ENCODE data around the gene GADD45GIP1. TPM values are rescaled to one million over a fixed set of nuclear protein-coding genes. Genes with fewer than 3 reads are reported as not detected.
"Not testable (repeated sequence)": the region's sequence is repeated elsewhere in the genome, so short reads cannot be mapped to it uniquely, and the experiment has no call there.

The GADD45GIP1 gene
- total RNA-seq, 2 experiments from 2014 or later = 31.1 to 36.3 TPM

DNA sequence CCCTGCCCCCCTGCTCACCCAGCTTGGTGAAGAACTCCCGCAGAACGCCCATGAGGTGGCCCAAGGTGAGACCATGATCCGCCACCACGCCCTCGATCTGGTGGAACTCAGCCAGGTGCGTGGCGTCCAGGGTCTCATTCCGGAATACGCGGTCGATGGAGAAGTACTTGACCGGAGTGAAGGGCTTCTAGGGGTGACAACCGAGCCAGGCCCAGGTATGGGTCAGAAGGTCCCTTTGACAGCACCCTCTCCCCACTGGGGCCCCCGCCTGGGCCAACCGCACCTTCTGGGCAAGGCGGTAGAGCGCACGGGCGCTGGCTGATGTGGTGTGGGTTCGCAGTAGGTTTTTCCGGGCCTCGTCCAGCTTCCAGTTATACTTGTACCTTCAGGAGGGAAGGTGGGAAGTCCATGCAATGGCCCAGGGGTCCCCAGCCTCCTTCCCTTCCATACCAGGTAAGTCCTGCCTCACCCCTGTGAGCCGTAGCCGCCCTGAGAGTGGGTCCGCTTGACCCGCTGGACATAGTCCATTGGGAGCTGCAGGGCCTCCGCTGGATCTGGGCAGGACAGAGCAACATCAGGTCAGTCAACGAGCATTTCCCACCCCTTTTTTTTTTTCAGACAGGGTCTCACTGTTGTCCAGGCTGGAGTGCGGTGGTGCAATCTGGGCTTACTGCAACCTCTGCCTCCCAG, 32.3 kb downstream of the GADD45GIP1 start:
- Mint-ChIP-seq H3K4me1 (peaks cover 2% of the 10 kb centered on the region), H3K27me3 (no peaks in the 10 kb centered on the region), H3K27ac (no peak overlapping the region), H3K36me3 (ENCODE audit: low read depth) (peaks cover 57% of the 10 kb centered on the region), H3K4me3 (no peak overlapping the region), H3K9me3 (ENCODE audit: low read depth) (no peaks in the 10 kb centered on the region)
- intact Hi-C loops (cut with DNase I, micrococcal nuclease) = no loop called here
- POLR2A ChIA-PET = no interaction called here
- DNase-seq (no peak), ATAC-seq (no peak)
- CTCF ChIA-PET = no interaction called here

DNA sequence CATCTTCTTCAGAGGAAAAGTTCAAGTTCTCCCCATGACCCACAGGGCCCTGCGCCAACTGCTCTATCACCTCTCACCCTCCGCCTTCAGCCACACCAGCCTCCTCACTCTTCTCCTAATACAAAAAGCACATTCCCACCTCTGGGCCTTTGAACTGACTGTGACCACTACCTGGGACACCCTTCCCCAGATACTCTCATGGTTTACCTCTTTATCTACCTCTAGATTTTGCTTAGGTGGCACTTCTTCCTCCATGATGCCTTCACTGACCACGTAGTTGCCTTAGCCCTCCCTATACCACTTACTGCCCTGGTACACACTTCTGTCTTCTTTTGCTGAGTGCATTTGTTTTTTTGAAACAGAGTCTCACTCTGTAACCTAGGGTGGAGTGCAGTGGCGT, 34.1 kb downstream of the GADD45GIP1 start:
- Mint-ChIP-seq H3K36me3 (ENCODE audit: low read depth) (peaks cover 49% of the 10 kb centered on the region), H3K4me1 (peaks cover 13% of the 10 kb centered on the region), H3K4me3 (no peak overlapping the region), H3K27me3 (no peaks in the 10 kb centered on the region), H3K27ac (no peak overlapping the region), H3K9me3 (ENCODE audit: low read depth) (no peaks in the 10 kb centered on the region)
- ChIA-PET CTCF (no interaction called here), POLR2A (no interaction called here)
- no peak for ATAC-seq
- intact Hi-C loops (cut with DNase I, micrococcal nuclease) = no loop called here
- DNase-seq = no peak

DNA sequence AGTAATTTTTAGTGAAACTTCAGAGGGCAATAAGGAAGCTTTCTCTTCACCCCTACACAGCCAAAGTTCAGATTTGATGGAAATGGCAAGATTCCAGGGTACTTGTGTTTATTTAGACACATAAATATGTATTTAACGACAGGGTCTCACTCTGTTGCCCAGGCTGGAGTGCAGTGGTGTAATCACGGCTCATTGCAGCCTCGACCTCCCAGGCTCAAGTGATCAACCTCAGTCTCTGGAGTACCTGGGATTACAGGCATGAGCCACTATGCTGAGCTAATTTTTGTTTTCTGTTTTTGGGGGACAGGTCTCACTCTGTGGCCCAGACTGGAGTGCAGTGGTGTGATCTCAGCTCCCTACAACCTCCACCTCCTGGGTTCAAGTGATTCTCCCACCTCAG, 36.0 kb downstream of the GADD45GIP1 start:
- intact Hi-C loops (cut with DNase I, micrococcal nuclease) = no loop called here
- CTCF ChIA-PET = interaction anchor here (0.6 to 1.4 kb wide), 5 partner anchors 11 to 56 kb away, joined by 3 to 4 read pairs (median 3); no protein-coding TSS in a partner anchor
- no peaks in the 10 kb centered on the region for H3K27me3 Mint-ChIP-seq
- no peak overlapping the region for H3K4me3 Mint-ChIP-seq
- ATAC-seq = no peak
- POLR2A ChIA-PET = interaction anchor here (0.6 to 0.9 kb wide), 2 partner anchors 75 to 198 kb away, joined by 4 to 5 read pairs; no protein-coding TSS in a partner anchor
- peaks cover 38% of the 10 kb centered on the region for H3K36me3 Mint-ChIP-seq (ENCODE audit: low read depth)
- H3K4me1 Mint-ChIP-seq = peaks cover 13% of the 10 kb centered on the region
- DNase-seq = no peak
- no peaks in the 10 kb centered on the region for H3K9me3 Mint-ChIP-seq (ENCODE audit: low read depth)
- H3K27ac Mint-ChIP-seq = peak overlapping the region; percentile 17

DNA sequence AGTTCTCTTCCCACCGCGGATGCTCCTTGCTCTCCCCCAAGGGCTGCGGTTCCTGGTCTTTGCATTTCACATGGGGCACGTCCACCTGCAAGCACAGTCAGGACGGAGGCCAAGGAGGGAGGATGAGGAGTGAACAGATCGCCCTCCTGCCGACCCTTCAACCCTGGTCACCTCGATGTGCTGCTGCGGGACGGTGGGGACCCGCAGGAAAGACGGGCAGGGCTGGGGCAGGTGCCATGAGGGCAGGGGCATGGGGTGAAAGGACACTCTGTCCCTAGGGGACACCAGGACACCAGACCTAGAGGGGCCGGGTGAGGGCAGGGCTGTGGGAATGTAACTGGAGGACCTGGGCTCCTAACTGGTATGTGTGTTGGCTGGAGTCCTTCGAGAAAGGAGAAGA, 38.8 kb downstream of the GADD45GIP1 start:
- Mint-ChIP-seq H3K9me3 (ENCODE audit: low read depth) (no peaks in the 10 kb centered on the region), H3K36me3 (ENCODE audit: low read depth) (peaks cover 20% of the 10 kb centered on the region), H3K4me1 (peaks cover 31% of the 10 kb centered on the region), H3K27me3 (no peaks in the 10 kb centered on the region), H3K27ac (peak overlapping the region; percentile 82), H3K4me3 (peak overlapping the region; percentile 64)
- ChIA-PET CTCF (interaction anchor here (0.7 to 1.5 kb wide), 2 partner anchors 84 to 150 kb away, joined by 3 to 4 read pairs; partner anchors contain the start of gene RTBDN), POLR2A (no interaction called here)
- intact Hi-C loops (cut with DNase I, micrococcal nuclease) = loop anchor here in 1 of 2 experiments (2.0 kb wide), 1 partner anchor 39 kb away; the partner anchor contains the start of gene GADD45GIP1
- no peak for ATAC-seq
- DNase-seq = no peak

DNA sequence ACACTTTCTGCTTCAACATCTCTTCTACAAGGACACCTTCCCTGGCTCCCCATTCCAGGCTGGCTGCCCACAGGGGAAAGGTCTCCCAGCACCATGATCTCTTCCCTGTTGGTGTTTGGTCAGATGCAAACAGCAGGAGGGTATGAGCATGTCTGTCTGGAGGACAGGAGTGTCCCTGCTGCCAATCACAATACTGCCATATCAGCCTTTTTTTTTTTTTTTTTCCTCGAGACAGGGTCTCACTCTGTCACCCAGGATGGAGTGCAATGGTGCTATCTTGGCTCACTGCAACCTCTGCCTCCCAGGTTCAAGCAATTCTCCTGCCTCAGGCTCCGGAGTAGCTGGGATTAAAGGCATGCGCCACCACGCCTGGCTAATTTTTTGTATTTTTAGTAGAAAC, 41.2 kb downstream of the GADD45GIP1 start:
- H3K27me3 Mint-ChIP-seq; H3K27ac Mint-ChIP-seq; H3K4me3 Mint-ChIP-seq; H3K9me3 Mint-ChIP-seq (ENCODE audit: low read depth); H3K36me3 Mint-ChIP-seq (ENCODE audit: low read depth); ATAC-seq; DNase-seq; intact Hi-C loops (cut with DNase I, micrococcal nuclease): not testable (repeated sequence)
- peaks cover 33% of the 10 kb centered on the region for H3K4me1 Mint-ChIP-seq
- CTCF ChIA-PET = interaction anchor here (0.6 kb wide), 1 partner anchor 439 kb away, joined by 3 read pairs; no protein-coding TSS in a partner anchor
- POLR2A ChIA-PET = interaction anchor here (0.6 kb wide), 1 partner anchor 362 kb away, joined by 3 read pairs; no protein-coding TSS in a partner anchor

DNA sequence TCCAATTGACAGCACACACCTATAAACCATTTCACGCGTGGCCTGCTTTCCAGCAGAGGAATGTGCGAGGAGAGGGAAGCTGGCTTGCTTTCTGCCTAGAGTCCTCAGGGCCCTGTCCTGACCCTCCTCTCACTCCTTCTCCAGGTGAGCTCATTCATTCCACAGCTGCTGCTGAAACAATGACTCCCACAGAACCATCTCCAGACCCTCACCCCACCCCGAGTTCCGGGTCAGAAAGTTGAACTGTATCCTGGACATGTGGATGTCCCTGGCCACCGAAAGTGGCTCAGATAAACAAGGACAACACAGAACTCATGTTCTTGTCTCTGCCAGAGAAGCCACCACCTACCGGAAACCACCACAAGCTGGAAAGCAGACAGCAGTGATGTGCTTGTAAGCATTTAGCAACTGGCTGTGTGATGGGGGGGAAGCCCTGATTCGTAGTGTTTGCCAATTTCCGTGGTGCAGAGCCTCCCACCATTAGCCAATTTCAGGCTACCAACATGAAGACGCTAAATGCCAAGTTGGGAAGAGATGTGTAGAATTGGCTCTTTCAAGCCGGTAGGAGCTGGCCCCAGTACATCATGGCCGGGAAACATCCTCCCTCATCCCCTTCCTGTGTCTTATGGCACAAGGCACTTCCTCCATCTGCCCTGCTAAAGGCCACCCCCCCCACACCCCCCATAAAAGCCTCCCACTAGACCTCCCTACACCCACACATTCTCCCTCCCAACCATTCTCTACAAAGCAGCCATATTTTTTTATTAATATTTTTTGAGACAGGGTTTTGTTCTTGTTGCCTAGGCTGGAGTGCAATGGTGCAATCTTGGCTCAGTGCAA, 43.0 kb downstream of the GADD45GIP1 start:
- Mint-ChIP-seq H3K9me3 (ENCODE audit: low read depth) (no peaks in the 10 kb centered on the region), H3K4me1 (peaks cover 26% of the 10 kb centered on the region), H3K27me3 (no peaks in the 10 kb centered on the region), H3K36me3 (ENCODE audit: low read depth) (peaks cover 3% of the 10 kb centered on the region), H3K27ac (peak overlapping the region; percentile 94), H3K4me3 (peak overlapping the region; percentile 36)
- peak; percentile 81 for ATAC-seq
- ChIA-PET CTCF (interaction anchor here (0.6 to 1.7 kb wide), 6 partner anchors 19 to 148 kb away, joined by 3 to 8 read pairs (median 4); partner anchors contain the start of gene FARSA), POLR2A (interaction anchor here (1.6 kb wide), 1 partner anchor 23 kb away, joined by 7 read pairs; the partner anchor contains the start of gene GCDH)
- DNase-seq = peak; percentile 70
- intact Hi-C loops (cut with DNase I, micrococcal nuclease) = no loop called here

DNA sequence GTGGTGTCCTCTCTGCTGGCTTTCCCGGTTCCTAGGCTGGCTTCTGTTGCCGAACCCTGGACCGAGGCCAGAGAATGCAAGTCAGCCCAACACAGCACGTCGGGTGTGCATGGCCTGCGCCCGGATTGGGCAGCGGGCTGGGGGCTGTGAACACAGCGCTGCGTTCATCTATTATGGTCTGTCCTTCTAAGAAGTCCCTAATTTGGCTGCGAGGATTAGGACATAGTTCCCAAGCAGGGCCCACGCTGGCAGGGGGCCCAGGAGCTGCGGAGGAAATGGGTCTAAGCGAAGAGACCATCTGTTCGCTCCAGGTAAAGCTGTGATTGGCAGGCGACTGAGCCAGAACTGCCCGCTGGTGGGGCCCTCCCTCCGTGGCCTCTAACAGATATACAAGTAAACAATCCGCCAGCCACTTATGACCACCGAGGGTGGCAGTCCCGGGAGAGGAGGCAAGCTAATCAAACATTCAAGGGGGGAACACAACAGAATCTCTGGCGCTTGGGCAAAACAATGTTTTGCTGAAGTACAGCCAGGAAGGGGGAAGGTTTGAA, 43.9 kb downstream of the GADD45GIP1 start:
- no peaks in the 10 kb centered on the region for H3K9me3 Mint-ChIP-seq (ENCODE audit: low read depth)
- H3K27ac Mint-ChIP-seq = no peak overlapping the region
- intact Hi-C loops (cut with DNase I, micrococcal nuclease) = no loop called here
- POLR2A ChIA-PET = interaction anchor here (0.7 to 1.6 kb wide), 2 partner anchors 22 to 163 kb away, joined by 6 to 7 read pairs; partner anchors contain the start of gene GCDH
- no peaks in the 10 kb centered on the region for H3K27me3 Mint-ChIP-seq
- H3K4me3 Mint-ChIP-seq = no peak overlapping the region
- H3K4me1 Mint-ChIP-seq = peaks cover 20% of the 10 kb centered on the region
- no peak for DNase-seq
- ATAC-seq = no peak
- H3K36me3 Mint-ChIP-seq (ENCODE audit: low read depth) = no peaks in the 10 kb centered on the region
- CTCF ChIA-PET = interaction anchor here (0.7 to 1.7 kb wide), 8 partner anchors 17 to 64 kb away, joined by 3 to 8 read pairs (median 4); partner anchors contain the start of gene FARSA

DNA sequence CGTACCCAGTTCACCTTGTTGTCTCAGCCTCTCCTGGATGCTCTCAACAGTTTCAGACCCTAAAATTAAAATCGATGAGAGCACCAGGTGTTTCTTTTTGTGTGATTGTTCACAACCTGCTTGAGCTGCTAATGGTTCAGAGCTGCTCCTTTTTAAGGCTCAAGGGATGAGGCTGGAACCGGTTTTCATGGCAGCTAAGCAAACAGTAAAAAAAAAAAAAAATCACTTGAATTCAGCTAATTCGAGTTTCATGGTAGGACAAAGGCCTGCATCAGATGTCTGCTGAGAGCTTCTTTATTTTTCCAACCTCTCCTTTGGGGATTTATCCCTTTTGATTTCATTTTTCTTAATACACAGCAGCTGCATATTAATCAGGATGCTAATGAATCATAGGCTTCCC, 44.5 kb downstream of the GADD45GIP1 start:
- no peaks in the 10 kb centered on the region for H3K9me3 Mint-ChIP-seq (ENCODE audit: low read depth)
- POLR2A ChIA-PET = interaction anchor here (0.7 kb wide), 1 partner anchor 163 kb away, joined by 6 read pairs; no protein-coding TSS in a partner anchor
- no peak overlapping the region for H3K4me3 Mint-ChIP-seq
- no peaks in the 10 kb centered on the region for H3K36me3 Mint-ChIP-seq (ENCODE audit: low read depth)
- peaks cover 20% of the 10 kb centered on the region for H3K4me1 Mint-ChIP-seq
- intact Hi-C loops (cut with DNase I, micrococcal nuclease) = no loop called here
- DNase-seq (no peak), ATAC-seq (no peak)
- no peaks in the 10 kb centered on the region for H3K27me3 Mint-ChIP-seq
- H3K27ac Mint-ChIP-seq = no peak overlapping the region
- CTCF ChIA-PET = interaction anchor here (0.8 to 1.5 kb wide), 6 partner anchors 12 to 63 kb away, joined by 3 to 6 read pairs (median 4); no protein-coding TSS in a partner anchor

DNA sequence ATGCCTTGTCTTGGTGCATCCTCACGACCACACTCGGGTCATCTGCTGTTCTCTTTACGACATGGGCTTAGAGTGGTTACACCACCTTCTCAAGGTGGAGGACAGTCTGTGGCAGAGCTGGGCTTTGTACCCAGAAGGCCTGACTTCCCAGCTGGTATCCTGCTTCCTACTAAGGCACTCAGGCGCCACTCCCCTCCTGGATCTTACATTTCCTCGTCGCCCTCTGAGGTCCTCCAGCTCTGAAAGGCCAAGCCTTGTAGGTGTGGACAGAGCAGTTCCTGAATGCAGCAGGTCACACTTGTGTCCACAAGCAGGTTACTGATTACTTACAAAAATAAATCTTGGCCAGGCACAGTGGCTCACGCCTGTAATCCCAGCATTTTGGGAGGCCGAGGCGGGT, 49.9 kb downstream of the GADD45GIP1 start:
- POLR2A ChIA-PET = no interaction called here
- Mint-ChIP-seq H3K36me3 (ENCODE audit: low read depth) (no peaks in the 10 kb centered on the region), H3K4me3 (no peak overlapping the region), H3K27me3 (no peaks in the 10 kb centered on the region), H3K9me3 (ENCODE audit: low read depth) (no peaks in the 10 kb centered on the region), H3K4me1 (no peaks in the 10 kb centered on the region), H3K27ac (no peak overlapping the region)
- ATAC-seq (no peak), DNase-seq (no peak)
- CTCF ChIA-PET = interaction anchor here (0.8 to 1.6 kb wide), 6 partner anchors 14 to 154 kb away, joined by 3 to 5 read pairs (median 4); no protein-coding TSS in a partner anchor
- intact Hi-C loops (cut with DNase I, micrococcal nuclease) = no loop called here

Data from activated CD4-positive, alpha-beta T cell treated with anti-CD3 and anti-CD28 coated beads for 36 hours (primary cell).